ENCODE measurements around the gene SH3YL1.

DNA sequence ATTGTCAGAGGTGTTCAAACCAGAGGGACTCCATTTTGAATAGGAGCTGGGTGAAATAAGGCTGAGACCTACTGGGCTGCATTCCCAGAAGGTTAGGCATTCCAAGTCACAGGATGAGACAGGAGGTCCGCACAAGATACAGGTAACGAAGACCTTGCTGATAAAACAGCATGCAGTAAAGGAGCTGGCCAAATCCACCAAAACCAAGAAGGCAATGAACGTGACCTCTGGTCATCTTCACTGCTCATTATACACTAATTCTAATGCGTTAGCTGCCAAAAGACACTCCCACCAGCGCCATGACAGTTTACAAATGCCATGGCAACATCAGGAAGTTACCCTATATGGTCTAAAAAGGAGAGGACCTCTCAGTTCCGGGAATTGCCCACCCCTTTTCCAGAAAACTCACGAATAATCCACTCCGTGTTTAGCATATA is 10.6 kb downstream of the SH3YL1 start:
- no peak for TF ChIP-seq SP1 (IDR thresholded peaks at IDR 0.05)
- TF ChIP-seq ELF4 (IDR thresholded peaks at IDR 0.05), result no peak
